Spinal cord (tissue), 10 donors: Measurements from ENCODE around the gene NTHL1. TPM values are rescaled to one million over a fixed set of nuclear protein-coding genes. Genes with fewer than 3 reads are reported as not detected.

ENCODE experiments used
- DNase-seq, 6 donors: peaks; one replicate each; pipeline versions ENCODE4 v3.0.0 to v3.0.0-alpha.2; 2013 to 2015; ENCODE audit warnings: low spot score in 6 of 6, low read depth in 4 of 6
- H3K27ac ChIP-seq: one replicate; pipeline ENCODE4 v1.5.1; 2013; ENCODE audit warnings: low read depth, low read length, control low read depth
- H3K27me3 ChIP-seq: one replicate; pipeline ENCODE4 v1.6.1; 2013; ENCODE audit warnings: low read length; ENCODE audit not compliant: control insufficient read depth, insufficient read depth
- H3K36me3 ChIP-seq: one replicate; pipeline ENCODE4 v1.6.1; 2013; ENCODE audit warnings: low read length; ENCODE audit not compliant: control insufficient read depth, insufficient read depth
- H3K4me1 ChIP-seq: one replicate; pipeline ENCODE4 v1.6.1; 2013; ENCODE audit warnings: low read length; ENCODE audit not compliant: control insufficient read depth, insufficient read depth
- H3K4me3 ChIP-seq: one replicate; pipeline ENCODE4 v1.5.1; 2013; ENCODE audit warnings: low read depth, low read length, control low read depth
- H3K9me3 ChIP-seq: one replicate; pipeline ENCODE4 v1.6.1; 2013; ENCODE audit warnings: low read length; ENCODE audit not compliant: control insufficient read depth, insufficient read depth
- WGBS: methylation state at CpG from one replicate; pipeline ENCODE4 v1.1.5; 2013; ENCODE audit warnings: missing lambda C conversion rate; ENCODE audit not compliant: insufficient coverage; 5-methylcytosine and 5-hydroxymethylcytosine counted together
- polyA plus RNA-seq, 2 donors: library from polyadenylated mRNA; unstranded; fragments of 120-200 nt; gene quantifications; one replicate each; pipeline ENCODE4 v1.2.1, GENCODE V29; 2013; ENCODE audit not compliant: insufficient read length in 2 of 2
- total RNA-seq, 2 donors: library from RNA; depleted of rRNA in 1 of 2; stranded (reverse); fragments of 120-200 nt in 1 of 2; fragments of >200 nt in 1 of 2; gene quantifications; one replicate each; pipeline versions ENCODE4 v1.2.3 to v1.2.4, GENCODE V29; 2013 to 2014
- donor health status: healthy.

The NTHL1 gene
- total and polyA plus RNA-seq, 4 donors, result 19.7 to 42.1 (median 37.2) TPM

- Histone ChIP-seq H3K4me1 (peaks cover 70% of the 10 kb centered on the region), H3K4me3 (no peak overlapping the region), H3K27me3 (peaks cover under 1% of the 10 kb centered on the region), H3K27ac (peak overlapping the region; percentile 94), H3K9me3 (no peaks in the 10 kb centered on the region), H3K36me3 (peaks cover 81% of the 10 kb centered on the region)
- no peak for DNase-seq
- 86% methylated on average over 13 of the region's 15 CpGs for whole genome bisulfite sequencing
These were observed 15.2 kb downstream of the NTHL1 start for GRCh38 chr16:2032285-2033056.

- no peak for DNase-seq
- 91% methylated on average over 8 of the region's 11 CpGs for WGBS
- H3K36me3 ChIP-seq, result peaks cover 67% of the 10 kb centered on the region
- no peaks in the 10 kb centered on the region for H3K9me3 ChIP-seq
- peaks cover 64% of the 10 kb centered on the region for H3K4me1 ChIP-seq
- no peak overlapping the region for H3K4me3 ChIP-seq
- peak overlapping the region; percentile 10 for H3K27ac ChIP-seq
- H3K27me3 ChIP-seq, result peaks cover 2% of the 10 kb centered on the region
These were observed 16.5 kb downstream of the NTHL1 start for GRCh38 chr16:2031081-2031577.

DNA sequence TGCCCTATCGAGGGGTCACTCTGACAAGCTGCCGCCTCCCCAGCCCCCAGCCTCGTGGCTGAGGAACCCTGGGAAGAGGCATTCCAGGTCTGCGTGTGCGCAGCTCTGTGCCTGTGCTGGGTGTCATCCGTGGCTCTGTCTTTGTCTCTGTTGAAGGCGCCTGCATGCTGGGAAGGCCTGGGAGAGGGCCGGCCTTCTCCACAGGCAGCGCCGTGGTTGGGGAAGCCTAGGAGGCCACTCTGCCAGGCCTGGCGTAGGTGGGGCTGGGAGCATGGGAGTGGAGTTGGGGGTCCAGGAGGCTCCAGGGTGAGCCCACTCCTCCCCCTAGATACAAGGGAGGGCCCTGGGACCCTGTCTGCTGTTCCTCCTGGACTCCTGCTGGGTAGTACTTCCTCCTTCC lies 17.6 kb downstream of the NTHL1 start:
- no peak for DNase-seq
- Histone ChIP-seq H3K27me3 (peaks cover 2% of the 10 kb centered on the region), H3K4me3 (no peak overlapping the region), H3K9me3 (no peaks in the 10 kb centered on the region), H3K4me1 (peaks cover 59% of the 10 kb centered on the region), H3K36me3 (peaks cover 59% of the 10 kb centered on the region), H3K27ac (no peak overlapping the region)
- WGBS, result 73% methylated on average over 8 of the region's 11 CpGs

DNA sequence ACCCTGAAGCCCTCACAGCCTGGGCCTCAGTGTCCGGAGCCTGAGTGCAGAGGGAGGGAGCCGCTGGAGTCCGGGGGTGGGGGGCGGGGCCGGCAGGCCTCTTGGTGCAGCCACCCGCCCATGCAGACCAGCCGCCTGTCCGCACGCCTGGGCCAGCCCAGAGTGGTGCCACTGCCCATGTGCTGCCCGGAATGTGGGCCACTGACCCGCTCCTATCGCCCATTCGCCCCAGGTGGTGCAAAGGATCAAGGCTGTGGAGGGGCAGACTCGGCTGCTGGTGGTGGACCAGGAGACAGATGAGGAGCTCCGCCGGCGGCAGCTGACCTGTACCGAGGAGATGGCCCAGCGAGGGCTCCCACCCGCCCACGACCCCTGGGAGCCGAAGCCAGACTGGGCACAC lies 18.3 kb downstream of the NTHL1 start:
- Histone ChIP-seq H3K36me3 (peaks cover 53% of the 10 kb centered on the region), H3K4me1 (peaks cover 53% of the 10 kb centered on the region), H3K27ac (no peak overlapping the region), H3K4me3 (no peak overlapping the region), H3K9me3 (no peaks in the 10 kb centered on the region), H3K27me3 (peaks cover 2% of the 10 kb centered on the region)
- DNase-seq, result no peak
- 87% methylated on average over 22 of the region's 22 CpGs for whole genome bisulfite sequencing

DNA sequence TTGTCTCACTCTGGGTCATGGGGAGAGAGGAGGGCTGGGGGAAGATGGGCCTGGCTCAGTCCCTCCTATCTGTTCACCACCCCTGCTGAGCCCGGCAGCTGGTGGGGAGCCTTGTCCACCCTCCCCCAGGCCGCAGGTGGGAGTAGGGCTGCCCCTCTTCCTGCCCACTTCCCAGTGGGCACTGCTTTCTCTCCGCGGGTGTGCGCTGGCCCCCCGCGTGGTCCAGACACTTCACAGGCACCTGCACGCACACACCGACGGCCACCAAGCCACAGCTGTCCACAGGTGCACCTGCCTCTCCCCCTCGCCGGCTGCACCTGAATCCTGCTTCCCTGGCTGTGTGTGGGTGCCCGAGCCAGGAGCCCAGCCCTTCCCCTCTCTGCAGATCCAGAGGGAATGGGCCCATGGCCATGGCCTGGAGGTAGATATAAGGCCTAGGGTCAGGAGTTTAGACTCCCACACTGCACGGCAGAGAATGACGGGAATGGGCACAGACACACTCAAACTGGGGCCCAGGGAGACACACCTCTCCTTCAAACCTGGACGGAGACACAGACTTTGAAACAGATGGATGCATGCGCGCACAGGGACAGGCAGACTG lies 18.9 kb downstream of the NTHL1 start:
- no peak for DNase-seq
- Histone ChIP-seq H3K27ac (no peak overlapping the region), H3K27me3 (peaks cover 2% of the 10 kb centered on the region), H3K4me3 (no peak overlapping the region), H3K9me3 (no peaks in the 10 kb centered on the region), H3K4me1 (peaks cover 54% of the 10 kb centered on the region), H3K36me3 (peaks cover 48% of the 10 kb centered on the region)
- WGBS, result 96% methylated on average over 18 of the region's 18 CpGs

GRCh38 chr16:2028146-2028545 lies 19.5 kb downstream of the NTHL1 start:
- DNase-seq, result no peak
- no peaks in the 10 kb centered on the region for H3K9me3 ChIP-seq
- no peak overlapping the region for H3K4me3 ChIP-seq
- 82% methylated on average over 1 of the region's 3 CpGs for WGBS
- peaks cover 2% of the 10 kb centered on the region for H3K27me3 ChIP-seq
- peaks cover 53% of the 10 kb centered on the region for H3K4me1 ChIP-seq
- H3K27ac ChIP-seq, result no peak overlapping the region
- H3K36me3 ChIP-seq, result peaks cover 43% of the 10 kb centered on the region

DNA sequence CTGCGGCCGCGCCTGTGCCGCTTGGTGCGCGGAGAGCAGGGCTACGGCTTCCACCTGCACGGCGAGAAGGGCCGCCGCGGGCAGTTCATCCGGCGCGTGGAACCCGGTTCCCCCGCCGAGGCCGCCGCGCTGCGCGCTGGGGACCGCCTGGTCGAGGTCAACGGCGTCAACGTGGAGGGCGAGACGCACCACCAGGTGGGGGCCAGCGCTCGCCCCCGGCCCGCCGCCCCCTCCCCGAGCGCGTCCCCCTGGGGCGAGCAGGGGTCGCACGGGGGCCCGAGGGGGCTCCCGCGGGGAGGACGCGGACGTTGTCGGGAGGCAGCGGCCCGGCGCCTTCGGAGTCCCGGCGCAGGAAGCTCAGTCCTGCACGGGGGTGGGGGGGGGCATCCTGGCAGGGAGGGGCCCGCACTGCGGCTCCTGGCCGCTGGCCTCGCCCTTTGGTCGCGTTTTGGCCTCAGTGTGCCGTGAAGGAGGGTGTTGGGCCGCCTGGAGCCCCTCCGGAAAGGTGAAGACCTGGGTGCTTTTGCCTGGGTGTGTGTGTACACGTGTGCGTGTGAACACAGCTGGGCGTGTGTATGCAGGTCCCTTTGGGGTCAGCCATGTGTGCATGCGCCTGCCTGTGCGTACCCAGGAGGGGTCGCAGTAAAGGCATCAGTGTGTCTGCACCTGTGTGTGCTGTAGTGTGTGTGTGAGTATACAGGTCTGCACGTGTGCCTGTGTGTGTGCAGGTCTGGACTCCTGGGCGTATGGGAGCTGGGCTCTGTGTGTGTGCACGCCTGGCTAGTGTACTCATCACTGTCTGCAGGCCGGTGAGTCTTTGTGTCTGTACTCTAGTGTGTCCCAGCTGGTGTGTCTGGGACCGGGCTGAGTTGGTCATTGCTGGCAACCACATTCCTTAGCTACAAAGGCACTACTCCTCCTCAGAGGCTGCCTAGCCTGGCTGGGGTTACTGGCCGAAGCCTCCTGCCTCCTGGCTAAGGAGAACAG lies 20.3 kb downstream of the NTHL1 start:
- Histone ChIP-seq H3K27ac (no peak overlapping the region), H3K4me3 (peak overlapping the region; percentile 41), H3K4me1 (peaks cover 52% of the 10 kb centered on the region), H3K27me3 (peaks cover 2% of the 10 kb centered on the region), H3K9me3 (no peaks in the 10 kb centered on the region), H3K36me3 (peaks cover 34% of the 10 kb centered on the region)
- WGBS, result 7% methylated on average over 75 of the region's 76 CpGs
- peak in 1 of 6 donors; percentile 50 for DNase-seq

GRCh38 chr16:2026461-2027023 lies 21.1 kb downstream of the NTHL1 start, which contains the start of gene NHERF2:
Gene NHERF2 (plus strand): TSS chr16:2026902. CDS start chr16:2027006, 104 bp downstream.
- 9% methylated on average over 59 of the region's 59 CpGs for WGBS
- Histone ChIP-seq H3K36me3 (peaks cover 30% of the 10 kb centered on the region), H3K27ac (no peak within 1 kb of the TSS), H3K9me3 (no peaks in the 10 kb centered on the region), H3K4me3 (peak within 1 kb of the TSS; percentile 41), H3K27me3 (peaks cover 8% of the 10 kb centered on the region), H3K4me1 (peaks cover 50% of the 10 kb centered on the region)
- peak in 1 of 6 donors; percentile 57 for DNase-seq
